Forelimb muscle (tissue), 1 donor: Measurements from ENCODE around the gene COL2A1. TPM values are rescaled to one million over a fixed set of nuclear protein-coding genes. Genes with fewer than 3 reads are reported as not detected.
"Not testable (repeated sequence)": the region's sequence is repeated elsewhere in the genome, so short reads cannot be mapped to it uniquely, and the experiment has no call there.

Experiments used
- DNase-seq: peaks from one replicate; pipeline ENCODE4 v3.0.0-alpha.2; 2013; ENCODE audit warnings: low read depth
- polyA plus RNA-seq: library from polyadenylated mRNA; unstranded; fragments of 120-200 nt; gene quantifications from one replicate; pipeline ENCODE4 v1.2.1, GENCODE V29; 2013; ENCODE audit not compliant: insufficient read length

COL2A1 gene
- polyA plus RNA-seq, 1 donor, result 16.9 TPM

GRCh38 chr12:47975816-47976215 lies 28.5 kb downstream of the COL2A1 start:
- no peak for DNase-seq

- DNase-seq, result no peak
These were observed 29.1 kb downstream of the COL2A1 start for GRCh38 chr12:47975036-47975620.

GRCh38 chr12:47973870-47974269 lies 30.4 kb downstream of the COL2A1 start:
- no peak for DNase-seq

GRCh38 chr12:47972895-47973294 lies 31.4 kb downstream of the COL2A1 start:
- no peak for DNase-seq

GRCh38 chr12:47970843-47971242 lies 33.4 kb downstream of the COL2A1 start:
- no peak for DNase-seq

- no peak for DNase-seq
These were observed 34.4 kb downstream of the COL2A1 start for GRCh38 chr12:47969845-47970244.

GRCh38 chr12:47967461-47968321 lies 36.6 kb downstream of the COL2A1 start:
- DNase-seq, result peak; percentile 39

- DNase-seq, result no peak
These were observed 38.7 kb downstream of the COL2A1 start for GRCh38 chr12:47965581-47965980.

- no peak for DNase-seq
These were observed 40.1 kb downstream of the COL2A1 start for GRCh38 chr12:47964106-47964728.

GRCh38 chr12:47963340-47964040 lies 40.8 kb downstream of the COL2A1 start, which contains the start of gene TMEM106C:
Gene TMEM106C (plus strand): TSS chr12:47963596. CDS start chr12:47964237, 641 bp downstream.
- DNase-seq, result peak; percentile 87

GRCh38 chr12:47962198-47962597 lies 42.1 kb downstream of the COL2A1 start:
- DNase-seq, result no peak

- DNase-seq, result not testable (repeated sequence)
These were observed 46.6 kb downstream of the COL2A1 start for GRCh38 chr12:47957671-47958070.

- no peak for DNase-seq
These were observed 49.2 kb downstream of the COL2A1 start for GRCh38 chr12:47955059-47955458.

GRCh38 chr12:47954467-47955045 lies 49.7 kb downstream of the COL2A1 start:
- DNase-seq, result no peak

GRCh38 chr12:47954058-47954457 lies 50.2 kb downstream of the COL2A1 start:
- no peak for DNase-seq

GRCh38 chr12:47950856-47951468 lies 53.3 kb downstream of the COL2A1 start:
- no peak for DNase-seq

- no peak for DNase-seq
These were observed 54.6 kb downstream of the COL2A1 start for GRCh38 chr12:47949441-47950341.

- no peak for DNase-seq
These were observed 56.9 kb downstream of the COL2A1 start for GRCh38 chr12:47947341-47947740.

GRCh38 chr12:47946413-47947323 lies 57.6 kb downstream of the COL2A1 start:
- DNase-seq, result no peak
